DOHH2 (cell line): Measurements from ENCODE around the gene SLC47A1.

Source experiments
- CTCF ChIP-seq: fragments of 200-600 bp; sonication (generic); IDR thresholded peaks from one replicate; pipeline ENCODE4 v1.5.1; 2014; ENCODE audit warnings: antibody characterized with exemption, mild to moderate bottlenecking, low read depth, low read length; ENCODE audit not compliant: poor library complexity, severe bottlenecking
- EZH2phosphoT487 ChIP-seq: fragments of 200-600 bp; sonication (generic); IDR thresholded peaks from 2 replicates; pipeline ENCODE4 v1.6.1; 2017; ENCODE audit warnings: borderline replicate concordance, mild to moderate bottlenecking, antibody characterized with exemption, low read length, moderate library complexity, mixed read lengths

GRCh38 chr17:19551591-19552148 is 18.0 kb downstream of the SLC47A1 start:
- TF ChIP-seq EZH2phosphoT487: no peak
- TF ChIP-seq CTCF: no peak
